K562 (cell line): ENCODE data around the gene UQCC2. TPM values are rescaled to one million over a fixed set of nuclear protein-coding genes. Genes with fewer than 3 reads are reported as not detected.

Experiments used
- ATAC-seq: fragments of 200-7000 bp; cut with Tn5 transposase; 3 replicates; pipeline ENCODE4 v1.9.1; 2020; ENCODE audit warnings: moderate library complexity
- BruUV-seq: library from RNA; stranded (reverse); fragments of 400-500 nt; replicated peaks from 2 replicates; lab custom pipeline; 2021; lab: Mats Ljungman, UMichigan
- CTCF ChIA-PET: fragments of 300-600 bp; formaldehyde crosslinking; extraction: SDS; loops from one replicate; lab custom pipeline; 2021; ENCODE audit warnings: low intra/inter-chr PET ratio; lab: Yijun Ruan, JAX
- POLR2A ChIA-PET: fragments of 300-600, 350-650 bp; sonication (Branson Sonifier 250); formaldehyde crosslinking; extraction: SDS; loops from one replicate; lab custom pipeline; 2021; ENCODE audit warnings: antibody characterized with exemption, inconsistent platforms; lab: Yijun Ruan, JAX
- DNase-seq, 4 experiments: peaks; one replicate each; pipeline versions ENCODE4 v3.0.0 to v3.0.0-alpha.2; 2011 to 2018; ENCODE audit warnings: low spot score in 3 of 4, mixed read lengths in 3 of 4; ENCODE audit errors: extremely low read depth in 1 of 4
- FAIRE-seq: peaks from 2 replicates; lab custom pipeline; 2011; peaks lifted over from hg19 to GRCh38; lab: Jason Lieb, UNC
- H2AFZ ChIP-seq: 2 replicates; pipeline ENCODE4 v1.6.0; 2011; ENCODE audit warnings: low read depth, low read length, control low read depth, inconsistent platforms
- H3K27ac ChIP-seq: fragments of 200-600 bp; 3 replicates; pipeline ENCODE4 v1.8.0; 2011; ENCODE audit warnings: low read depth, mild to moderate bottlenecking, control low read depth, inconsistent platforms, low read length, moderate library complexity, mixed read lengths; ENCODE audit errors: extremely low read depth
- H3K27me3 ChIP-seq, 2 experiments: fragments of 300-600 bp in 1 of 2; 2 replicates in 1 of 2; 3 replicates in 1 of 2; pipeline versions ENCODE4 v1.6.0 to v1.8.0; 2011; ENCODE audit warnings: inconsistent platforms in 2 of 2, low read length in 2 of 2, mild to moderate bottlenecking in 1 of 2, mixed read lengths in 1 of 2, moderate library complexity in 1 of 2; ENCODE audit not compliant: control insufficient read depth in 2 of 2, insufficient read depth in 2 of 2
- H3K36me3 ChIP-seq: fragments of 300-600 bp; 3 replicates; pipeline ENCODE4 v1.8.0; 2011; ENCODE audit warnings: mild to moderate bottlenecking, low read length, inconsistent platforms; ENCODE audit not compliant: control insufficient read depth, insufficient read depth
- H3K4me1 ChIP-seq, 2 experiments: fragments of 200-600 bp in 1 of 2; replicated peaks in 1 of 2; 2 replicates in 1 of 2; 3 replicates in 1 of 2; pipeline versions ENCODE4 v1.5.1 to v1.8.0; 2011; ENCODE audit warnings: inconsistent platforms in 2 of 2, low read length in 2 of 2, mild to moderate bottlenecking in 1 of 2, mixed read lengths in 1 of 2, moderate library complexity in 1 of 2; ENCODE audit not compliant: control insufficient read depth in 2 of 2, insufficient read depth in 2 of 2
- H3K4me2 ChIP-seq: 2 replicates; pipeline ENCODE4 v1.6.1; 2011; ENCODE audit warnings: low read length, control low read depth, inconsistent platforms, mixed read lengths; ENCODE audit not compliant: insufficient read depth
- H3K4me3 ChIP-seq: fragments of 200-600 bp; sonication (generic), shearing (Covaris generic); 2 replicates; pipeline ENCODE4 v1.5.1; 2016; ENCODE audit warnings: control low read depth, inconsistent platforms
- H3K79me2 ChIP-seq: fragments of 200-600 bp; 3 replicates; pipeline ENCODE4 v1.8.0; 2011; ENCODE audit warnings: low read length, inconsistent platforms; ENCODE audit not compliant: control insufficient read depth, insufficient read depth
- H3K9ac ChIP-seq, 2 experiments: 2 replicates each; pipeline versions ENCODE4 v1.6.0 to v1.6.1; 2011; ENCODE audit warnings: low read depth in 2 of 2, low read length in 2 of 2, control low read depth in 1 of 2, inconsistent platforms in 1 of 2, mild to moderate bottlenecking in 1 of 2, mixed read lengths in 1 of 2; ENCODE audit not compliant: insufficient read depth in 1 of 2
- H3K9me1 ChIP-seq: one replicate; pipeline ENCODE4 v1.6.0; 2011; ENCODE audit warnings: inconsistent platforms, mild to moderate bottlenecking, low read length, moderate library complexity; ENCODE audit not compliant: control insufficient read depth, insufficient read depth
- H3K9me3 ChIP-seq: replicated peaks from 2 replicates; pipeline ENCODE4 v1.5.1; 2011; ENCODE audit warnings: low read depth, low read length, inconsistent platforms; ENCODE audit not compliant: control insufficient read depth, insufficient read depth
- H4K20me1 ChIP-seq: replicated peaks from 2 replicates; pipeline ENCODE4 v1.6.1; 2011; ENCODE audit warnings: low read length, inconsistent platforms, mixed read lengths; ENCODE audit not compliant: control insufficient read depth, insufficient read depth
- BCOR ChIP-seq: fragments of 450-650 bp; IDR thresholded peaks from 2 replicates; pipeline ENCODE4 v1.6.1; 2016
- BHLHE40 ChIP-seq: IDR thresholded peaks from 2 replicates; pipeline ENCODE4 v1.6.1; 2011; ENCODE audit warnings: low read length, improper control_type of control experiment
- EP400 ChIP-seq: fragments of 450-650 bp; IDR thresholded peaks from 2 replicates; pipeline ENCODE4 v1.6.1; 2017; ENCODE audit warnings: antibody characterized with exemption, mild to moderate bottlenecking, moderate library complexity
- ESRRA ChIP-seq: fragments of 450-650 bp; IDR thresholded peaks from 2 replicates; pipeline ENCODE4 v1.6.1; 2014; ENCODE audit warnings: low read depth, mild to moderate bottlenecking, moderate library complexity, borderline replicate concordance
- NBN ChIP-seq: fragments of 450-650 bp; IDR thresholded peaks from 2 replicates; pipeline ENCODE4 v1.6.1; 2016; ENCODE audit warnings: low read depth, mild to moderate bottlenecking
- RREB1 ChIP-seq: fragments of 250-450 bp; sonication (Bioruptor Pico); IDR thresholded peaks from 2 replicates; pipeline ENCODE4 v1.4.0; 2020
- TEAD1 ChIP-seq, 2 experiments: fragments of 450-650 bp in 1 of 2; sonication (generic) in 1 of 2; formaldehyde crosslinking; IDR thresholded peaks; 2 replicates each; pipeline versions ENCODE4 v1.4.0 to v1.8.0; 2020 to 2022; ENCODE audit warnings: mild to moderate bottlenecking in 2 of 2, missing genetic modification reagents in 1 of 2
- ZBTB1 ChIP-seq: sonication (generic); formaldehyde crosslinking; IDR thresholded peaks from 2 replicates; pipeline ENCODE4 v1.8.1; 2023; ENCODE audit warnings: missing genetic modification reagents, low read depth, mild to moderate bottlenecking, borderline replicate concordance
- ZC3H4 ChIP-seq: sonication (generic); formaldehyde crosslinking; IDR thresholded peaks from 2 replicates; pipeline ENCODE4 v1.9.0; 2021; ENCODE audit warnings: missing genetic modification reagents, borderline replicate concordance
- ZNF707 ChIP-seq: fragments of 250-450 bp; sonication (Bioruptor Pico); conservative IDR thresholded peaks from 2 replicates; pipeline ENCODE4 v1.8.0; 2022; ENCODE audit warnings: inconsistent platforms, mild to moderate bottlenecking, moderate library complexity
- WGBS: fragments of 100-300 bp; shearing (Covaris generic); methylation state at CpG from one replicate; pipeline ENCODE4 v1.1.6; 2016; ENCODE audit warnings: low coverage, mixed read lengths; ENCODE audit not compliant: insufficient coverage; ENCODE audit errors: missing lambda C conversion rate; 5-methylcytosine and 5-hydroxymethylcytosine counted together
- in situ Hi-C: fragments of 300-500 bp; cut with MboI; formaldehyde crosslinking; loops from 4 replicates; pipeline ENCODE4 v1.15.0; 2018; ENCODE audit warnings: inconsistent platforms, mixed read lengths
- intact Hi-C: fragments of 100-400 bp; cut with micrococcal nuclease; formaldehyde crosslinking; loops from 2 replicates; pipeline ENCODE4 v1.14.2; 2022
- polyA plus RNA-seq, 8 experiments: library from polyadenylated mRNA; depleted of rRNA in 4 of 8; stranded (reverse) in 5 of 8; unstranded in 3 of 8; fragments of >200 nt; fragmentation: Nextera tagmentation in 2 of 8; fragmentation: Illumina TruSeq in 1 of 8; extraction: Ambion mirVana in 2 of 8; extraction: Trizol in 1 of 8; gene quantifications; 2 replicates each; pipeline versions ENCODE4 v1.2.1 to v1.2.3, GENCODE V29; 2011 to 2014; ENCODE audit warnings: inconsistent platforms in 1 of 8, missing spikeins in 1 of 8
- total RNA-seq, 7 experiments: library from RNA; depleted of rRNA in 6 of 7; stranded (reverse); fragments of >200 nt in 6 of 7; fragmentation: Illumina TruSeq in 2 of 7; extraction: Trizol in 2 of 7; gene quantifications; 2 replicates each; pipeline versions ENCODE4 v1.2.1 to v1.2.3, GENCODE V29; 2011 to 2021; ENCODE audit warnings: low replicate concordance in 1 of 7
- TF ChIP-seq, protein P1 (sequence below): fragments of 450-650 bp; formaldehyde crosslinking; IDR thresholded peaks from 2 replicates; pipeline ENCODE4 v1.4.0; 2022; ENCODE audit warnings: missing genetic modification characterization

UQCC2 gene
- total and polyA plus RNA-seq, 9 of the 15 experiments (the other 6 are each of a cell fraction or from before 2014, with no cell fraction given): 58.5 to 927 (median 158) TPM

GRCh38 chr6:33749401-33749800, 37.9 kb upstream of the UQCC2 start:
- ChIA-PET CTCF (no interaction called here), POLR2A (interaction anchor here (0.6 kb wide), 2 partner anchors 319 to 1102 kb away, joined by 3 to 4 read pairs; no protein-coding TSS in a partner anchor)
- BruUV-seq: no TSS peak
- intact Hi-C loops: no loop called here
- H3K4me1 ChIP-seq: peaks cover 2 to 13% of the 10 kb centered on the region in 2 experiments; a peak in 3 of 5 replicates
- no peak overlapping the region for H3K4me3 ChIP-seq
- H3K9me3 ChIP-seq: no peaks in the 10 kb centered on the region
- H3K4me2 ChIP-seq: no peak overlapping the region
- no peak overlapping the region for H3K27ac ChIP-seq
- ATAC-seq (no peak), DNase-seq (no peak), FAIRE-seq (no peak)
- H4K20me1 ChIP-seq: peaks cover 12% of the 10 kb centered on the region; the same call in 1 of the 2 replicates
- no peak for TF ChIP-seq BHLHE40
- TF ChIP-seq ZC3H4: no peak
- TF ChIP-seq EP400: no peak
- no peak for TF ChIP-seq TEAD1 (CRISPR knock-in tag; IDR thresholded peaks at IDR 0.05)
- TF ChIP-seq BCOR: no peak
- no peak for TF ChIP-seq ESRRA
- TF ChIP-seq NBN: no peak
- TF ChIP-seq ZBTB1 (CRISPR knock-in tag): no peak
- no peak for TF ChIP-seq RREB1
- TF ChIP-seq ZNF707 (CRISPR knock-in tag): no peak
- TF ChIP-seq, protein P1, sequence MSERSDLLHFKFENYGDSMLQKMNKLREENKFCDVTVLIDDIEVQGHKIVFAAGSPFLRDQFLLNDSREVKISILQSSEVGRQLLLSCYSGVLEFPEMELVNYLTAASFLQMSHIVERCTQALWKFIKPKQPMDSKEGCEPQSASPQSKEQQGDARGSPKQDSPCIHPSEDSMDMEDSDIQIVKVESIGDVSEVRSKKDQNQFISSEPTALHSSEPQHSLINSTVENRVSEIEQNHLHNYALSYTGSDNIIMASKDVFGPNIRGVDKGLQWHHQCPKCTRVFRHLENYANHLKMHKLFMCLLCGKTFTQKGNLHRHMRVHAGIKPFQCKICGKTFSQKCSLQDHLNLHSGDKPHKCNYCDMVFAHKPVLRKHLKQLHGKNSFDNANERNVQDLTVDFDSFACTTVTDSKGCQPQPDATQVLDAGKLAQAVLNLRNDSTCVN (CRISPR knock-in tag): no peak
- H3K36me3 ChIP-seq: no peaks in the 10 kb centered on the region
- in situ Hi-C loops: no loop called here
- WGBS: 0% methylated on average over 7 of the region's 7 CpGs
- peaks cover 26 to 70% of the 10 kb centered on the region in 2 experiments; a peak in 4 of 5 replicates for H3K27me3 ChIP-seq
- H2AFZ ChIP-seq: no peak overlapping the region
- no peaks in the 10 kb centered on the region for H3K79me2 ChIP-seq
- no peak overlapping the region for H3K9ac ChIP-seq
- peaks cover 3% of the 10 kb centered on the region for H3K9me1 ChIP-seq
